Activated CD4-positive, alpha-beta T cell treated with anti-CD3 and anti-CD28 coated beads for 36 hours (primary cell): Measurements from ENCODE around the gene ZNF521. TPM values are rescaled to one million over a fixed set of nuclear protein-coding genes. Genes with fewer than 3 reads are reported as not detected.
"Not testable (repeated sequence)": the region's sequence is repeated elsewhere in the genome, so short reads cannot be mapped to it uniquely, and the experiment has no call there.

Source experiments
- ATAC-seq: fragments of 200-7000 bp; cut with Tn5 transposase; one replicate; pipeline ENCODE4 v1.10.0; 2021; ENCODE audit warnings: mild to moderate bottlenecking, moderate library complexity
- CTCF ChIA-PET: fragments of 350-600 bp; sonication (Branson Sonifier 250); formaldehyde crosslinking; loops from one replicate; lab custom pipeline; 2021; ENCODE audit warnings: antibody characterized with exemption; lab: Charles Lee
- POLR2A ChIA-PET: fragments of 350-600 bp; sonication (Branson Sonifier 250); formaldehyde crosslinking; loops from one replicate; lab custom pipeline; 2021; ENCODE audit warnings: antibody characterized with exemption, inconsistent platforms; lab: Charles Lee
- DNase-seq: peaks from one replicate; pipeline ENCODE4 v3.0.0-alpha.2; 2020
- H3K27ac Mint-ChIP-seq: one replicate; pipeline ENCODE4 v1.8.0; 2021; ENCODE audit warnings: mixed read lengths
- H3K27me3 Mint-ChIP-seq: one replicate; pipeline ENCODE4 v1.8.0; 2021; ENCODE audit warnings: mixed read lengths
- H3K36me3 Mint-ChIP-seq: one replicate; pipeline ENCODE4 v1.8.0; 2021; ENCODE audit warnings: low read depth, mixed read lengths
- H3K4me1 Mint-ChIP-seq: one replicate; pipeline ENCODE4 v1.8.0; 2021; ENCODE audit warnings: mixed read lengths
- H3K4me3 Mint-ChIP-seq: one replicate; pipeline ENCODE4 v1.8.0; 2021; ENCODE audit warnings: mild to moderate bottlenecking, moderate library complexity, mixed read lengths
- H3K9me3 Mint-ChIP-seq: one replicate; pipeline ENCODE4 v1.8.0; 2021; ENCODE audit warnings: low read depth, mixed read lengths
- intact Hi-C, 2 experiments: fragments of 100-400 bp; cut with DNase I in 1 of 2; cut with micrococcal nuclease in 1 of 2; formaldehyde crosslinking; loops; one replicate each; pipeline versions ENCODE4 v1.14.2 to v1.15.1; 2022 to 2024; cut with DNase I, micrococcal nuclease
- total RNA-seq, 2 experiments: library from RNA; stranded (reverse); gene quantifications; one replicate each; pipeline ENCODE4 v1.2.3, GENCODE V29; 2021

Gene ZNF521
- total RNA-seq, 2 experiments from 2014 or later, result not detected

DNA sequence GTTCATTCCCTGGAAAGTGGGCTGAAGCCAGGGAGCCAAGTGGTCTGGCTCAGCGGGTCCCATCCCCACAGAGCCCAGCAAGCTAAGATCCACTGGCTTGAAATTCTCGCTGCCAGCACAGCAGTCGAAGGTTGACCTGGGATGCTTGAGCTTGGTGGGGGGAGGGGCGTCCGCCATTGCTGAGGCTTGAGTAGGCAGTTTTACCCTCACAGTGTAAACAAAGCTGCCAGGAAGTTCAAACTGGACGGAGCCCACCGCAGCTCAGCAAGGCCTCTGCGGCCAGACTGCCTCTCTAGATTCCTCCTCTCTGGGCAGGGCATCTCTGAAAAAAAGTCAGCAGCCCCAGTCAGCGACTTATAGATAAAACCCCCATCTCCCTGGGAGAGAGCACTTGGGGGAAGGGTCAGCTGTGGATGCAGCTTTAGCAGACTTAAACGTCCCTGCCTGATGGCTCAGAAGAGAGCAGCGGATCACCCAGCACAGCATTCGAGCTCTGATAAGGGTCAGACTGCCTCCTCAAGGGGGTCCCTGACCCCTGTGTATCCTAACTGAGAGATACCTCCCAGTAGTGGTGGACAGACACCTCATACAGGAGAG is 84.9 kb downstream of the ZNF521 start:
- H3K36me3 Mint-ChIP-seq, ATAC-seq, CTCF ChIA-PET, H3K4me3 Mint-ChIP-seq, H3K4me1 Mint-ChIP-seq, DNase-seq, H3K9me3 Mint-ChIP-seq, intact Hi-C loops, POLR2A ChIA-PET, H3K27ac Mint-ChIP-seq, H3K27me3 Mint-ChIP-seq: not testable (repeated sequence)

GRCh38 chr18:25262920-25263319 is 89.0 kb downstream of the ZNF521 start:
- ChIA-PET POLR2A (no interaction called here), CTCF (no interaction called here)
- intact Hi-C loops, result no loop called here
- Mint-ChIP-seq H3K27me3 (peaks cover 6% of the 10 kb centered on the region), H3K4me1 (no peaks in the 10 kb centered on the region), H3K27ac (no peak overlapping the region), H3K4me3 (no peak overlapping the region), H3K9me3 (no peaks in the 10 kb centered on the region), H3K36me3 (no peaks in the 10 kb centered on the region)
- ATAC-seq (no peak), DNase-seq (no peak)

GRCh38 chr18:25261768-25262167 is 90.2 kb downstream of the ZNF521 start:
- CTCF ChIA-PET, result no interaction called here
- Mint-ChIP-seq H3K9me3 (no peaks in the 10 kb centered on the region), H3K4me1 (peaks cover 4% of the 10 kb centered on the region), H3K27me3 (peaks cover 6% of the 10 kb centered on the region), H3K36me3 (no peaks in the 10 kb centered on the region), H3K27ac (no peak overlapping the region), H3K4me3 (no peak overlapping the region)
- ATAC-seq (no peak), DNase-seq (no peak)
- POLR2A ChIA-PET, result no interaction called here
- intact Hi-C loops, result no loop called here

- Mint-ChIP-seq H3K27ac (no peak overlapping the region), H3K9me3 (no peaks in the 10 kb centered on the region), H3K4me1 (peaks cover 7% of the 10 kb centered on the region), H3K36me3 (no peaks in the 10 kb centered on the region), H3K4me3 (no peak overlapping the region), H3K27me3 (no peaks in the 10 kb centered on the region)
- intact Hi-C loops, result no loop called here
- no peak for DNase-seq
- ChIA-PET POLR2A (no interaction called here), CTCF (no interaction called here)
- ATAC-seq, result no peak
Measured at GRCh38 chr18:25256439-25256838, 95.5 kb downstream of the ZNF521 start.

- no peak overlapping the region for H3K27ac Mint-ChIP-seq
- ChIA-PET CTCF (no interaction called here), POLR2A (no interaction called here)
- no peak for ATAC-seq
- H3K9me3 Mint-ChIP-seq, result no peaks in the 10 kb centered on the region
- H3K27me3 Mint-ChIP-seq, result no peaks in the 10 kb centered on the region
- H3K4me1 Mint-ChIP-seq, result peaks cover 7% of the 10 kb centered on the region
- H3K4me3 Mint-ChIP-seq, result no peak overlapping the region
- DNase-seq, result no peak
- intact Hi-C loops, result no loop called here
- H3K36me3 Mint-ChIP-seq, result no peaks in the 10 kb centered on the region
Measured at GRCh38 chr18:25253779-25254178, 98.2 kb downstream of the ZNF521 start.

DNA sequence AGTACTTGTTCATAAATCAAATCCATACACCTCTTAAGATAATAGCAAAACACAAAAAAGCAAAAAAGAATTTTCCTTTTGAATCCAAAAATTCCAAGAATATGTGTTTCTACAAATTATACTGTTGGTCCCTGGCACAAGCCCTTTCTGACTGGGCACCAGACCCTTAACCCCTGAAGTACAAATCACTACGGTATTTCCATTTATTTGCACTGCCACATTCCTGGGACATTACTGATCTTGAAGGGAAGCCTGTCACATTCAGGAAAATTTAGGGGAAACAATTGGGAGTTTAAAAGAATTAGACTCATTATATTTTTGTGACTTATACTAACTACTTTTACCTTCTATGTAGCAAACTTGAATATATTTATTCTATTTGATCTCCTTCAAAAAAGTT is 98.8 kb downstream of the ZNF521 start:
- intact Hi-C loops, result no loop called here
- Mint-ChIP-seq H3K4me1 (peaks cover 7% of the 10 kb centered on the region), H3K27me3 (no peaks in the 10 kb centered on the region), H3K4me3 (no peak overlapping the region), H3K9me3 (no peaks in the 10 kb centered on the region), H3K36me3 (no peaks in the 10 kb centered on the region), H3K27ac (no peak overlapping the region)
- no peak for ATAC-seq
- ChIA-PET CTCF (no interaction called here), POLR2A (no interaction called here)
- no peak for DNase-seq

GRCh38 chr18:25251068-25251467 is 100.9 kb downstream of the ZNF521 start:
- H3K9me3 Mint-ChIP-seq, result no peaks in the 10 kb centered on the region

DNA sequence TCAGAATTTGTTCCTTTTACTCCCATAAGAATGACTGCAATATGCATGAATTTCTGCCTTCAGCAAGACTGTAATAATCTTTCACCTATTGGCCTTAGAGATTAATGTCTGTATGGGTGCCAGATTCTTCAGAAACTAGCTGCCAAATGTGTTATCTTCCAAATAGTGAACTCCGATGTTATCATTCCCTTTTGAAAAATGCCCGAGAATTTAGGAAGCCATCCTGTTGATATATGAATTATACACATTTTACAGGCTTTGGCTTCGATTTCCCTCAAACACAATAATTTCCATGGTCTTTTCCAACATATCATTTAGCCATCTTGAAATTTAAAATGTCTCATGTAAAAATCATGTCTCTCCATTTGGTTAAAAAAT is 101.5 kb downstream of the ZNF521 start:
- H3K4me3 Mint-ChIP-seq, result no peak overlapping the region
- no peaks in the 10 kb centered on the region for H3K36me3 Mint-ChIP-seq
- DNase-seq (no peak), ATAC-seq (no peak)
- CTCF ChIA-PET, result no interaction called here
- POLR2A ChIA-PET, result no interaction called here
- intact Hi-C loops, result no loop called here
- no peaks in the 10 kb centered on the region for H3K9me3 Mint-ChIP-seq
- no peaks in the 10 kb centered on the region for H3K4me1 Mint-ChIP-seq
- no peak overlapping the region for H3K27ac Mint-ChIP-seq
- no peaks in the 10 kb centered on the region for H3K27me3 Mint-ChIP-seq

More at GRCh38 chr18:25251068-25251467, 100.9 kb downstream of the ZNF521 start:
- Mint-ChIP-seq H3K4me3 (no peak overlapping the region), H3K27me3 (no peaks in the 10 kb centered on the region), H3K27ac (no peak overlapping the region), H3K4me1 (no peaks in the 10 kb centered on the region), H3K36me3 (no peaks in the 10 kb centered on the region)
- CTCF ChIA-PET, result no interaction called here
- intact Hi-C loops, result no loop called here
- POLR2A ChIA-PET, result no interaction called here
- ATAC-seq (no peak), DNase-seq (no peak)

DNA sequence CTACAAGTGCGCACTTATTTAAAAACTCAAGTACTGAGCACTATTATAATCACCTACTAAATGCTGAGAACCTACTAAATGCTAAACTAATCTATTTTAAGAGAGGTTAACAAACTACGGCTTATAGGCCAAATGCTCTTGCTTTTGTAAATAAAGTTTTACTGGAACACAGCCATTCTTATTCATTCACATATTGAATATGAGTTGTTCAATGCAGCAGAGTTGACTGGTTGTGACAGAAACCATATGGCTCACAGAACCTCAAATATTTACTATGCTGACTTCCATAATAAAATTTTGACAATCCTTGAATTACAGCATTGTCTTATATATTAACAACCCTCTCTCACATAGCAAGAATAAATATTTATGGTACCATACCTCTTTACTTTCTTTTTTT is 103.2 kb downstream of the ZNF521 start:
- H3K4me3 Mint-ChIP-seq, result no peak overlapping the region
- intact Hi-C loops, result loop anchor here in 1 of 2 experiments (5.0 kb wide), 1 partner anchor 66 kb away; no protein-coding TSS in a partner anchor
- no peak for ATAC-seq
- H3K27me3 Mint-ChIP-seq, result no peaks in the 10 kb centered on the region
- DNase-seq, result no peak
- H3K36me3 Mint-ChIP-seq, result no peaks in the 10 kb centered on the region
- ChIA-PET POLR2A (no interaction called here), CTCF (no interaction called here)
- no peak overlapping the region for H3K27ac Mint-ChIP-seq
- H3K9me3 Mint-ChIP-seq, result no peaks in the 10 kb centered on the region
- no peaks in the 10 kb centered on the region for H3K4me1 Mint-ChIP-seq

DNA sequence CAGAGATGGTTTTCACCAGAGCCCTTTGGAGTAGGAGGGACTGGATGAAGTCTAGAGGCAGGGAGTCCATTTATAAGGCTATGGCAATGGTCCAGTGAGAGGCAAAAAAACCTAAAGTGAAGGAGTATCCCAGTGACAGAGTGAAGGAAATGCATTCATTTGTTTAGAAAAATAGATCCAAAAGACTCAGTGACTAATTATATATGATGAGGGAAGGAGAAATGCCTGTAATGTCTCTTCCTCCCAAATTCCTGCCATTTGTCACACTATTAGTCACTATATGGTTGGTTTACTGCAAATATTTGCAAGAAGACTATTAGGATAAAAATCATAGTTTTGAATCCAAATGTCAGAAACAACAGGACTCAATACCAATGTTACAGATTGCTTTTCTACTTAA is 104.2 kb downstream of the ZNF521 start:
- H3K36me3 Mint-ChIP-seq, result no peaks in the 10 kb centered on the region
- H3K27ac Mint-ChIP-seq, result no peak overlapping the region
- no peaks in the 10 kb centered on the region for H3K9me3 Mint-ChIP-seq
- ATAC-seq (no peak), DNase-seq (no peak)
- intact Hi-C loops, result loop anchor here in 1 of 2 experiments (5.0 kb wide), 1 partner anchor 65 kb away; no protein-coding TSS in a partner anchor
- ChIA-PET CTCF (no interaction called here), POLR2A (no interaction called here)
- no peaks in the 10 kb centered on the region for H3K4me1 Mint-ChIP-seq
- no peak overlapping the region for H3K4me3 Mint-ChIP-seq
- H3K27me3 Mint-ChIP-seq, result no peaks in the 10 kb centered on the region

- H3K36me3 Mint-ChIP-seq, result no peaks in the 10 kb centered on the region
- POLR2A ChIA-PET, result no interaction called here
- H3K27ac Mint-ChIP-seq, result no peak overlapping the region
- intact Hi-C loops, result loop anchor here in 1 of 2 experiments (5.0 kb wide), 1 partner anchor 63 kb away; no protein-coding TSS in a partner anchor
- DNase-seq (no peak), ATAC-seq (no peak)
- H3K4me3 Mint-ChIP-seq, result no peak overlapping the region
- CTCF ChIA-PET, result no interaction called here
- H3K9me3 Mint-ChIP-seq, result no peaks in the 10 kb centered on the region
- H3K27me3 Mint-ChIP-seq, result no peaks in the 10 kb centered on the region
- H3K4me1 Mint-ChIP-seq, result no peaks in the 10 kb centered on the region
Measured at GRCh38 chr18:25244924-25245698, 106.9 kb downstream of the ZNF521 start.

DNA sequence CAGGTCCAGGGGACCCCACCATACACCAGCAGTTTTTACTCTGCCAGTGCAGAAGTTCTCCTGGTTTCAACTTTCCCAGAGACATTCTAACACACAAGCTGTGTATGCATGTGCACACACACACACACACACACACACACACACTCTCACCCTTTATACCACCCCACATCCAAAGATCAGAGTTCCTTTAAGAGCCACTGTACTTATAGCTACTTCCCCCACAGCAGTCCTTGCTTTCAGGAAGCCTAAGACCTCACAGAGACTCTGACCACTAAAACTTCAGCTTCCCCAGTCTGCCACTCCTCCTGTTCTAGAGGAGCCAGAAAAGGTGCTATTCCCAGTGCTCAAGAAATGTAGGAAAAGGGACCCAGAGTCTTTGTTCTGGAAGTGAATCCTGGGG is 107.8 kb downstream of the ZNF521 start:
- ChIA-PET CTCF (interaction anchor here (0.6 kb wide), 1 partner anchor 418 kb away, joined by 3 read pairs; no protein-coding TSS in a partner anchor), POLR2A (no interaction called here)
- H3K27me3 Mint-ChIP-seq, result no peaks in the 10 kb centered on the region
- H3K36me3 Mint-ChIP-seq, result no peaks in the 10 kb centered on the region
- H3K4me3 Mint-ChIP-seq, result no peak overlapping the region
- no peaks in the 10 kb centered on the region for H3K9me3 Mint-ChIP-seq
- ATAC-seq, result no peak
- H3K4me1 Mint-ChIP-seq, result no peaks in the 10 kb centered on the region
- DNase-seq, result no peak
- no peak overlapping the region for H3K27ac Mint-ChIP-seq
- intact Hi-C loops, result no loop called here
